WERI-Rb-1 (cell line): ENCODE results near the gene EOLA2.
"Not testable (repeated sequence)": the region's sequence is repeated elsewhere in the genome, so short reads cannot be mapped to it uniquely, and the experiment has no call there.

Experiments used
- DNase-seq: peaks from one replicate; pipeline ENCODE4 v3.0.0-alpha.2; 2020
- H3K27ac ChIP-seq: fragments of 250-450 bp; sonication (Bioruptor Pico); 2 replicates; pipeline ENCODE4 v1.5.1; 2020; ENCODE audit warnings: mild to moderate bottlenecking, moderate library complexity
- H3K27me3 ChIP-seq: fragments of 250-450 bp; sonication (Bioruptor Pico); 2 replicates; pipeline ENCODE4 v1.5.1; 2021; ENCODE audit warnings: mild to moderate bottlenecking, low read depth, moderate library complexity; ENCODE audit not compliant: insufficient read depth, severe bottlenecking
- H3K36me3 ChIP-seq: fragments of 250-450 bp; sonication (Bioruptor Pico); 2 replicates; pipeline ENCODE4 v1.5.1; 2020; ENCODE audit warnings: mild to moderate bottlenecking, moderate library complexity
- H3K4me3 ChIP-seq: 2 replicates; pipeline ENCODE4 v1.5.1; 2011; ENCODE audit warnings: low read depth, mild to moderate bottlenecking, control low read depth, low read length
- H3K9me3 ChIP-seq: fragments of 250-450 bp; sonication (Bioruptor Pico); 2 replicates; pipeline ENCODE4 v1.5.1; 2021; ENCODE audit warnings: mild to moderate bottlenecking, moderate library complexity; ENCODE audit not compliant: severe bottlenecking
- CTCF ChIP-seq: IDR thresholded peaks from 2 replicates; pipeline ENCODE4 v1.5.1; 2011; ENCODE audit warnings: low read depth, mild to moderate bottlenecking, control low read depth, inconsistent platforms, low read length

The EOLA2 gene

DNA sequence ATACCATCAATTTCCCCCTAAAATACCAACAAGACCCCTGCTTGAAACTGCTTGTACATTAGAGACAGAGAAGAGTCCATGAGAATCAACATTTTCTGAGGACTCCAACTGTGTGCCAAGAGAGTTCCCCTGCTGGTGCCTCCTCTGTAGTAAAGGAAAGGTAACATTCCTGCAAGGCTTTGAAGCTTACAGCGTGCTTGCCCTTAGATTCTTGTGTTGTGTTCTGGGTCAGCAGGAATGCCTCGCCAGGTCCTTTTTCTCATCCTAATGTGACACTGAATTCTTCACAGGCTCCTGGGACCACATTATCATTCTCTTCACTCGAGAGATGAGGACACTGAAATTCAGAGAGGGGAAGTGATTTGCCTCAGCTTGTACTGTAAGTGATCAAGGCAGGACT lies 9.7 kb upstream of the EOLA2 start:
- H3K36me3 ChIP-seq: no peaks in the 10 kb centered on the region
- H3K4me3 ChIP-seq: no peak overlapping the region
- H3K9me3 ChIP-seq: no peaks in the 10 kb centered on the region
- no peaks in the 10 kb centered on the region for H3K27me3 ChIP-seq
- no peak overlapping the region for H3K27ac ChIP-seq
- TF ChIP-seq CTCF: no peak
- DNase-seq: no peak

DNA sequence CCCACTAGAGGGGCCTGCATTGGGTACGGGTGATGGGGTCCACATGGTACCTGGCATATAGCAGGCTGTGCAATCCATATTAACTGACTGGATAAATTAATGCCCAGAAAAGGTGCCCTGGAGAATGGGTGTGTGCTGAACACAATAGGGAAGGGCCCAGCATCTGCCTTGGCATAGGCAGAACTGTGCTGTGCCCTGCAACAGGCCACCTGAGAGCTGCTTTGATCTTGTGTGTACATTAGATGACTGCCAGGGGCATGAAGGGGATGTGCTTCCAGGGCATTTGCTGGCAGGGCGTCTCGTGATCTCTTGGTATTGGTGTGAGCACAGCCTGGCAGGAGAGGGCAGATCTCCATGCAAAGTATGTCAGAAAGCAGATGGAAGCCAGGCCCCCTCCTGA lies 8.6 kb upstream of the EOLA2 start:
- not testable (repeated sequence) for H3K27ac ChIP-seq, H3K27me3 ChIP-seq, H3K9me3 ChIP-seq, DNase-seq, H3K4me3 ChIP-seq, H3K36me3 ChIP-seq

GRCh38 chrX:149945820-149946219 lies 7.5 kb upstream of the EOLA2 start:
- not testable (repeated sequence) for H3K9me3 ChIP-seq, H3K27me3 ChIP-seq, H3K4me3 ChIP-seq, DNase-seq, H3K36me3 ChIP-seq, H3K27ac ChIP-seq

DNA sequence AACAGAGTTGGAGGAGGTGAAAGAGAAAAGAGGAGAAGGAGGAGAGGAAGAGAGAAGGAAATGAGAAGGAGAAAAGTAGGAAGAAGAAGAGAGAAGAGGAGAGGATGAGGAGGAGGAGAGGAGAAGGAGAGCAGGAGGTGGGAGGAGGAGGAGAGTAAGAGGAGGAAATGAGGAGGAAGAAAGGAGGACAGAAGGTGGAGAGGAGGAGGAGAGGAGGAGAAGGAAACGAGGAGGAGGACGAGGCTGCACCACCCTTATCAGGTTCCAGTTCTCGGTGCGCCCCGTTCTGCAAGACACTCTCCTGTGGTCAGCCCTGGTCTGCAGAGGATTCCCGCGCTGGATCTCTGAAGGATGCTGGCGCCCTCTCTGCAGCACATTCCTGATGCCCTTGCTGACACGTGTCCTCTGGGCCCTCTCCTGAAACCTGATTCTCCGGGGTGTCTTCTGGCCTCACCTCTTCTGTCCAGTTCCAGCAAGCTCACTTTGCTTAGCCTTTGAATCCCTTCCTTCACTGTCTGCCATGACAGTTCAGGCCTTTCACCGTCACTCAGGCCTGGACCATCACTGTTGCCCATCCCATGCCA lies 6.9 kb upstream of the EOLA2 start:
- H3K27me3 ChIP-seq, H3K4me3 ChIP-seq, DNase-seq, H3K27ac ChIP-seq, H3K36me3 ChIP-seq, H3K9me3 ChIP-seq: not testable (repeated sequence)

DNA sequence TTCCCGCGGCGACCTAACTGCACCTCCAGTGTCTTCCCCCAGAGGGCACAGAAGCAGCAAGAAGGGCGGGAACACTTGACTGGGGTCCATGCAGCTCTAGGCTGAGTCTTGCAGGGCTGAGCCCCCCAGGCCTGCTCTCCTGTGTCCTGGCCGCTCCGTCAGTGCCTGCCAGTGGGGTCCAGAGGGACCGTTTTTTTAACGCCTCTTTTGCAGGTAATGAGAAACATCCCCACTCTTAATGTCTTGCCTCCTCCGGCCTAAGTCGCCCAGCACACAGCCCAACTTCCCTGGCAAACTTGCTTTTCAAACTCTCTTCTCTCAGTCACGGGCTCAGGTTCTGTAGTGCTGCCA lies 2.4 kb upstream of the EOLA2 start:
- not testable (repeated sequence) for H3K27ac ChIP-seq, H3K27me3 ChIP-seq, H3K9me3 ChIP-seq, DNase-seq, H3K4me3 ChIP-seq, H3K36me3 ChIP-seq
- TF ChIP-seq CTCF: peak; percentile 38; the same call in 1 of the 2 replicates

- no peaks in the 10 kb centered on the region for H3K9me3 ChIP-seq
- H3K36me3 ChIP-seq: no peaks in the 10 kb centered on the region
- TF ChIP-seq CTCF: no peak
- H3K27me3 ChIP-seq: peaks cover 4% of the 10 kb centered on the region
- peak overlapping the region; percentile 70 for H3K27ac ChIP-seq
- H3K4me3 ChIP-seq: peak overlapping the region; percentile 52
- DNase-seq: peak; percentile 95
These were observed 1.8 kb upstream of the EOLA2 start for GRCh38 chrX:149939905-149940673.

- no peak for TF ChIP-seq CTCF
- H3K27me3 ChIP-seq: peaks cover 4% of the 10 kb centered on the region
- H3K9me3 ChIP-seq: no peaks in the 10 kb centered on the region
- H3K4me3 ChIP-seq: peak overlapping the region; percentile 52
- DNase-seq: no peak
- no peaks in the 10 kb centered on the region for H3K36me3 ChIP-seq
- H3K27ac ChIP-seq: peak overlapping the region; percentile 70
These were observed 1.3 kb upstream of the EOLA2 start for GRCh38 chrX:149939655-149939904.
